ENCODE results near the gene KDM3B.
A peak's percentile ranks its signal among the peaks of the same experiment; 100 is the strongest.
"Not testable (repeated sequence)": the region's sequence is repeated elsewhere in the genome, so short reads cannot be mapped to it uniquely, and the experiment has no call there.

KDM3B gene

DNA sequence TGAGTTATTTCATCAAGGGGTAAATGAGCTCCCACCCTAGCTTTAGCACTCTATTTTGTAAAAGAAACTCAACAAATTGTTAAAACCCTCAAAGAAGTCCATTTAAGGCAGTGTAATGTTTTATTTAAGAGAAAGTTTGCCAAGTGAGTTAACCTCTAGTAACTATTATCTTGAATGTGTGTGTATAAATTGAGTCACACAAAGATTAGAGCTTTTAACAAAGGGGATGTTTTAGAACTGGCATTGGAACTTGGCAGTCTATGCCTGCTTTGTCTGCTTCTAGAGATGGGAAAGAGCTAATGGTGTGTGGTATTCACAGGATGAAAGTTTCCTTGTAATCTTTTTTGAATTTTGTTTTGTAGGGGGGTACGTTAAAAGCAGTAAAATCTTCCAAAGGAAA lies 33.2 kb downstream of the KDM3B start:
- intact Hi-C loops (cut with micrococcal nuclease) = no loop called here
- Mint-ChIP-seq H3K27ac (no peak overlapping the region), H3K27me3 (no peaks in the 10 kb centered on the region), H3K36me3 (ENCODE audit: low read depth) (peaks cover 92% of the 10 kb centered on the region), H3K9me3 (no peaks in the 10 kb centered on the region), H3K4me3 (no peak overlapping the region), H3K4me1 (ENCODE audit: low read depth) (peaks cover 19% of the 10 kb centered on the region)

DNA sequence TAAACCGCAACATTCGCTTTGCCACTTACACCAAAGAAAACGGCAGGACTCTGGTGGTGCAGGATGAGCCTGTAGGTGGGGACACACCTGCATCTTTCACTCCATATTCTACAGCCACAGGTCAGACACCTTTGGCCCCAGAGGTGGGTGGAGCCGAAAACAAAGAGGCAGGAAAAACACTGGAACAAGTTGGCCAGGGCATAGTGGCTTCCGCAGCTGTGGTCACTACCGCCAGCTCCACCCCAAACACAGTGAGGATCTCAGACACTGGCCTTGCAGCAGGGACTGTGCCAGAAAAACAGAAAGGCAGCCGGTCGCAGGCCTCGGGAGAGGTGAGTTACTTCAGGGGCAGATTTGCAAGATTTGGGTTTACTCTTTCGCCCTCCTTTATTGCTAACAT lies 33.8 kb downstream of the KDM3B start:
- Mint-ChIP-seq H3K9me3 (no peaks in the 10 kb centered on the region), H3K4me3 (no peak overlapping the region), H3K27me3 (no peaks in the 10 kb centered on the region), H3K27ac (peak overlapping the region; percentile 10), H3K4me1 (ENCODE audit: low read depth) (peaks cover 19% of the 10 kb centered on the region), H3K36me3 (ENCODE audit: low read depth) (peaks cover 92% of the 10 kb centered on the region)
- intact Hi-C loops (cut with micrococcal nuclease) = no loop called here

DNA sequence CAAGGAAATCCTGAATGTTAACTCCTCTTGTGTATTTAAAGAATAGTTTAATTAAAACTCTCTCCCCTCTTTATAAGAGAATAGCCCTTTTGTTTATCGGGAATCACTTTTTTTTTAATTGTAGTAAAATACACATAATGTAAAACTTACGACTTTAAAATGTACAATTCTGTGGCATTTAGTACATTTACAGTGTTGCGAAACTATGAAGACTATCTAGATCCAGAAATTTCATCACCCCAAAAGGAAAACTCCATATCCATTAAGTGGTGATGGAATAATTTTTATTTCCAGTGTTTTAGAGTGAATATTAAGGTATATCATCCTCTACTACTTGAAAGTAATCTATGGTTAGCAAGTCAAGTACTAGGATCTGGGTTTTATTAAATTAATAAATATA lies 36.8 kb downstream of the KDM3B start:
- Mint-ChIP-seq H3K9me3 (no peaks in the 10 kb centered on the region), H3K4me3 (no peak overlapping the region), H3K27ac (no peak overlapping the region), H3K27me3 (no peaks in the 10 kb centered on the region), H3K4me1 (ENCODE audit: low read depth) (peaks cover 19% of the 10 kb centered on the region), H3K36me3 (ENCODE audit: low read depth) (peaks cover 92% of the 10 kb centered on the region)
- intact Hi-C loops (cut with micrococcal nuclease) = no loop called here

DNA sequence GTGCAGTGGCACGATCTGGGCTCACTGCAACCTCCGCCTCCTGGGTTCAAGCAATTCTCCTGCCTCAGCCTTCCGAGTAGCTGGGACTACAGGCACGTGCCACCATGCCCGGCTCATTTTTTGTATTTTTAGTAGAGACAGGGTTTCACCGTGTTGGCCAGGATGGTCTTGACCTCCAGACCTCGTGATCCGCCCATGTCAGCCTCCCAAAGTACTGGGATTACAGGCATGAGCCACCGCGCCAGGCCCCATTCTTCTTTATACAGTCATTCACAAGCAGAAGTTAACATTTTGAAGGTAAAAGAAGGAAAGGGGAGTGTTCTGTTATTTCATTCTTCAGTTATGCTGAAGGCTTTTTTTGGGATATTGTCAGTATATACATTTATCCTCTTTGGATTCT lies 37.4 kb downstream of the KDM3B start:
- H3K9me3 Mint-ChIP-seq; H3K27me3 Mint-ChIP-seq; H3K4me3 Mint-ChIP-seq; H3K27ac Mint-ChIP-seq; intact Hi-C loops (cut with micrococcal nuclease): not testable (repeated sequence)
- peaks cover 92% of the 10 kb centered on the region for H3K36me3 Mint-ChIP-seq (ENCODE audit: low read depth)
- peaks cover 19% of the 10 kb centered on the region for H3K4me1 Mint-ChIP-seq (ENCODE audit: low read depth)

DNA sequence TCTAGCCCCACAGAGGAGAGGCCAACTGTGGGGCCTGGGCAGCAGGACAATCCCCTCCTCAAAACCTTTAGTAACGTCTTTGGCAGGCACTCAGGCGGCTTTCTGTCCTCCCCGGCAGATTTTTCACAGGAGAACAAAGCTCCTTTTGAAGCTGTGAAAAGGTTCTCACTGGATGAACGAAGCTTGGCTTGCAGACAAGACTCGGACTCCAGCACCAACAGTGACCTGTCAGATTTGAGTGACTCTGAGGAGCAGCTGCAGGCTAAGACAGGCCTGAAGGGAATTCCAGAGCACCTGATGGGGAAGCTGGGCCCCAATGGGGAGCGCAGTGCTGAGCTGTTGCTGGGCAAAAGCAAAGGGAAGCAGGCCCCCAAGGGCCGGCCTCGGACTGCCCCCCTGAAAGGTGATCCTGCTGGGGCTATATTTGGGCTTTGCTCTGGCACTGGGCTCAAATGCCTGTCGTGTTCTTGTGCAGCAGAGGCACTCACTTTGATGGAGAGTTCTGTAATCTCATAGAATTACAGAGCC lies 39.4 kb downstream of the KDM3B start:
- H3K27me3 Mint-ChIP-seq = no peaks in the 10 kb centered on the region
- intact Hi-C loops (cut with micrococcal nuclease) = no loop called here
- H3K9me3 Mint-ChIP-seq = no peaks in the 10 kb centered on the region
- peaks cover 92% of the 10 kb centered on the region for H3K36me3 Mint-ChIP-seq (ENCODE audit: low read depth)
- H3K4me3 Mint-ChIP-seq = no peak overlapping the region
- H3K4me1 Mint-ChIP-seq (ENCODE audit: low read depth) = peaks cover 8% of the 10 kb centered on the region
- H3K27ac Mint-ChIP-seq = no peak overlapping the region

DNA sequence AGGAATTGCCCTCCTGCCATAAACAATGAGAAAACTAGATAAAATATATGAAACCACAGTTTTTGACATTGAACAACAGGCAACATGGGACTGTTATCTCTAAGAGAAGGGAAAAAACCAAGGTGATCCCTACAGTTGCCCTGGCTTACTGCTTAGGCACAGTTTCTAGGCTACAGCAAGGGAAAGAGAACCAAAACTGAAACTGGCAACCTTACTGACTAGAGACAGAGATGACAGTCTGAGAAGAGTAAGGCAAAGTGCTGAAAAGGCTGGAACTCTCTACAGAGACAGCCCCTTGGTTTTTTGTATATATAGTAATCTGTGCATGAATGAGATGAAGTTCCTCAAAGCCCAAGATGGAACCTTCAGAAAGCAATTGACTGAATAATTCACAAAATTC lies 50.2 kb downstream of the KDM3B start:
- Mint-ChIP-seq H3K4me3 (no peak overlapping the region), H3K27ac (no peak overlapping the region), H3K4me1 (ENCODE audit: low read depth) (no peaks in the 10 kb centered on the region), H3K27me3 (no peaks in the 10 kb centered on the region), H3K36me3 (ENCODE audit: low read depth) (peaks cover 99% of the 10 kb centered on the region), H3K9me3 (no peaks in the 10 kb centered on the region)
- intact Hi-C loops (cut with micrococcal nuclease) = no loop called here

DNA sequence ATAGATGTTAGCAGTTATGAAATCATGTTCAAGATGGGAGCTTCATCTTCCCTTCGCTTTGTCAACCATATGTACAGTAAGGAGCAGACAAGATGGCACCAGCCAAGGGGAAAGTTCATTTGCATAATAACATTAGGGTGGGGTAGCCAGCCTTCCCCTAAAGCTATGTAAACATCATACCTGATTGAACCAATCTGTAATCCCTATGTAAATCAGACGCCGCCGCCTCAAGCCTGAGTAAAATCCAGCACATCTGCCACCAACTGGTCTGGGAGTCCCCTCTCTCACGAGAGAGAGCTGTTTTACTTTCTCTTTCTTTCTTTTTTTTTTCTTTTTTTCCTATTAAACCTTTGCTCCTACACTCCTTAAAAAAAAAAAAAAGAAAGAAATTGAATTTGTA lies 55.5 kb downstream of the KDM3B start:
- H3K27me3 Mint-ChIP-seq = no peaks in the 10 kb centered on the region
- no peak overlapping the region for H3K27ac Mint-ChIP-seq
- H3K4me1 Mint-ChIP-seq (ENCODE audit: low read depth) = no peaks in the 10 kb centered on the region
- H3K9me3 Mint-ChIP-seq = peaks cover 10% of the 10 kb centered on the region
- no peak overlapping the region for H3K4me3 Mint-ChIP-seq
- peaks cover 95% of the 10 kb centered on the region for H3K36me3 Mint-ChIP-seq (ENCODE audit: low read depth)
- intact Hi-C loops (cut with micrococcal nuclease) = no loop called here

DNA sequence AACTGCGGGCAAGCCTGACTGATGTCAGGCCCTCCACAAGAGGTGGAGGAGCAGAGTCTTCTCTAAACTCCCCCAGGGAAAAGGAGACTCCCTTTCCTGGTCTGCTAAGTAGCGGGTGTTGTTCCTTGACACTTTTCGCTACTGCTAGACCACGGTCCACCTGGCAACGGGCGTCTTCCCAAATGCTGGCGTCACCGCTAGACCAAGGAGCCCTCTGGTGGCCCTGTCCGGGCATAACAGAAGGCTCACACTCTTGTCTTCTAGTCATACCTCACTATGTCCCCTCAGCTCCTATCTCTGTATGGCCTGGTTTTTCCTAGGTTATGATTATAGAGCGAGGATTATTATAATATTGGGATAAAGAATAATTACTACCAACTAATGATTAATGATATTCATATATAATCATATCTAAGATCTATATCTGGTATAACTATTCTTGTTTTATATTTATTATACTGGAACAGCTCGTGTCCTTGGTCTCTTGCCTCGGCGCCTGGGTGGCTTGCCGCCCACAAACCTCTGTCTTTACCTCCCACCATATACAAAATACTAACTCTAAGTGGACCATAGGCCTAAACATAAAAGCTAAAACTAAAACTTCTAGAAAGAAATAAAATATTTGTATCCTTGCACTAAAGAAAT lies 58.6 kb downstream of the KDM3B start:
- not testable (repeated sequence) for H3K9me3 Mint-ChIP-seq; H3K4me3 Mint-ChIP-seq; H3K27ac Mint-ChIP-seq; H3K4me1 Mint-ChIP-seq (ENCODE audit: low read depth); H3K27me3 Mint-ChIP-seq
- intact Hi-C loops (cut with micrococcal nuclease) = loop anchor here (2.0 kb wide), 1 partner anchor 188 kb away; no protein-coding TSS in a partner anchor
- H3K36me3 Mint-ChIP-seq (ENCODE audit: low read depth) = peaks cover 95% of the 10 kb centered on the region

DNA sequence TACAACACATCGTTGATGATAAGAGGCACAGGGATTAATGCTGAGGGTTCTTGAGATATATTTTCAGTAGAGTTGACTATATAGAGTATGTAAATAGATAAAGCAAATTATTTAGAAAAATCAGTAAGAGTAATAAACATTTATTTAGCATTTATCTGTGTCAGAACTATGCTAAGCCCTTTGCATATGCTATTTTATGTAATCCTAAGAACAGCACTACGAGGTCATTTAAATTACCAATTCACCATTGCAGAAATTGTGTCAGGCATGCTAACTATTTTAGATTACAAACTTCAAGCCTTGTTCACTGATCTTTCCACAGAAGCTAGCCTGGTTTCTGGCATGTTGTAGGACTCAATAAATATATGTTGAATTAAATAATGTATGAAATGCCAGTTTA lies 66.0 kb downstream of the KDM3B start:
- H3K4me1 Mint-ChIP-seq (ENCODE audit: low read depth) = no peaks in the 10 kb centered on the region
- intact Hi-C loops (cut with micrococcal nuclease) = no loop called here
- no peaks in the 10 kb centered on the region for H3K27me3 Mint-ChIP-seq
- H3K9me3 Mint-ChIP-seq = no peaks in the 10 kb centered on the region
- H3K27ac Mint-ChIP-seq = no peak overlapping the region
- peaks cover 100% of the 10 kb centered on the region for H3K36me3 Mint-ChIP-seq (ENCODE audit: low read depth)
- no peak overlapping the region for H3K4me3 Mint-ChIP-seq

DNA sequence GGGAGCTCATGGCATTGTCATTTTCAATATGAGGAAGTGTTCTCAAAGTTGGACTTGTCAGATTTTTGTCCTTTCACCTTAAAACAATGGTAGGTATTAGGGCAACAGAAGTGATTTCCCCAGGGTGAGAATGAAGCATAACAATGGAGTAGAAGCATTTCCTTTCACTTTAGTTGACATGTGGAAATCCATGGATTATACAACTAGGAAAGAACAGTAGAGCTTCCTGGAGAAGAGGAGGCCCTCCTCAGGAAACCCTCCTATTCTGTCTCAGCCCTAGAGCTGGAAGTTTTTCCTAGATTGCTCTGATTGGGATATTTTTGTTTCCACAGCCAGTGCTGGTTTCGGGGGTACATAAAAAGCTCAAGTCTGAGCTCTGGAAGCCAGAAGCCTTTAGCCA lies 72.6 kb downstream of the KDM3B start:
- Mint-ChIP-seq H3K27me3 (no peaks in the 10 kb centered on the region), H3K27ac (no peak overlapping the region), H3K36me3 (ENCODE audit: low read depth) (peaks cover 100% of the 10 kb centered on the region), H3K4me1 (ENCODE audit: low read depth) (no peaks in the 10 kb centered on the region), H3K9me3 (no peaks in the 10 kb centered on the region), H3K4me3 (no peak overlapping the region)
- intact Hi-C loops (cut with micrococcal nuclease) = no loop called here

DNA sequence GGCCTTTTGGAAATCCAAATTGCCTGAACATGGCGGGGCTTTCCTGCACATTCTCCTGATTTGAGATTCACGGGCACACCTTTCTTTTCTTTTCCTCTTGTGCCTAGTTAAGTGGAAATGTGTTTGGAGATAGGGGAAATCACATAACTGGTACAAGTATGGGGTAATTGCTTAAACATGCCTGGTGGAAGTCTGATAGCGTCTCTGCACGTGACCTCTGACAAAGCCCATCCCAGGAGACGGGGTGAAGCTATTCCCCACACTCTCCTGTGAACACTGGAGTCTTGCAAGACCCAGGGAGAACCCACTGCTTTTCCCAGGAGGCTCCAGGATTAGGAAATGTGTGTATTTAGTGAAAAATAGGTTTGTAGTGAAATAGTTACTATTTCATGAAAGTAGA lies 83.5 kb downstream of the KDM3B start:
- H3K36me3 Mint-ChIP-seq (ENCODE audit: low read depth) = peaks cover 68% of the 10 kb centered on the region

DNA sequence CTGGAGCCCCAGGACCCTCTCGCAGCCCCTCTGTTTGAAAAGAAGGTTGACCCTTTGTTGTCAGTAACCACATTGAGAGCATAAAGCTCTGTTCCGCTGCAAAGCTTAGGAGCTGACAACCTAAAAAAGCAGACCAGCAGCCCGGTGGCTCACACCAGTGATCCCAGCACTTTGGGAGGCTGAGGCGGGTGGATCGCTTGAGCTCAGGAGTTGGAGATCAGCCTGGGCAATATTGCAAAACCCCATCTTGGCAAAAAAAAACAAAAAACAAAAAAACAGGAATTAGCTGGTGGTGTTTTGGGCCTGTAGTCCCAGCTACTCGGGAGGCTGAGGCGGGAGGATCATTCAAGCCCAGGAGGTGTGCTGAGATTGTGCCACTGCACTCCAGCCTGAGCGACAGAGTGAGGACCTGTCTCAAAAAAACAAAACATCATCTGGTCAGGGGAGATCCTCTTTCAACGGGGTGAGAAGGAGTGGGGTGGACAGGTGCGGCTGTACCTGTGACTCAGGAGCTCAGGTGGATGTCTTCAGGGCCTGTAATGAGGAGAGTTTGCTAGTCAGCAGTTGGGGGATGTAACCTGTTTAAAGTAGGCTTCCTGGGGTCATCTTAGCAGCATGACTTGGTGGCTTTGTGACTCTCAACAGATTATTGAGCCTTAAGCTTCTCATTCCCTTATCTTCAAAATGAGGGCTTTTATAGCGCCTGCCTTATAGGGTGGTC lies 85.7 kb downstream of the KDM3B start:
- peaks cover 36% of the 10 kb centered on the region for H3K27me3 Mint-ChIP-seq
- H3K4me1 Mint-ChIP-seq (ENCODE audit: low read depth) = peaks cover 27% of the 10 kb centered on the region
- peaks cover 46% of the 10 kb centered on the region for H3K36me3 Mint-ChIP-seq (ENCODE audit: low read depth)
- peak overlapping the region; percentile 71 for H3K4me3 Mint-ChIP-seq
- H3K9me3 Mint-ChIP-seq = no peaks in the 10 kb centered on the region
- H3K27ac Mint-ChIP-seq = peak overlapping the region; percentile 36
- intact Hi-C loops (cut with micrococcal nuclease) = no loop called here

More for the DNA sequence above, 83.5 kb downstream of the KDM3B start:
- Mint-ChIP-seq H3K27ac (no peak overlapping the region), H3K4me3 (no peak overlapping the region), H3K9me3 (no peaks in the 10 kb centered on the region), H3K4me1 (ENCODE audit: low read depth) (peaks cover 27% of the 10 kb centered on the region), H3K27me3 (peaks cover 36% of the 10 kb centered on the region)
- intact Hi-C loops (cut with micrococcal nuclease) = no loop called here

DNA sequence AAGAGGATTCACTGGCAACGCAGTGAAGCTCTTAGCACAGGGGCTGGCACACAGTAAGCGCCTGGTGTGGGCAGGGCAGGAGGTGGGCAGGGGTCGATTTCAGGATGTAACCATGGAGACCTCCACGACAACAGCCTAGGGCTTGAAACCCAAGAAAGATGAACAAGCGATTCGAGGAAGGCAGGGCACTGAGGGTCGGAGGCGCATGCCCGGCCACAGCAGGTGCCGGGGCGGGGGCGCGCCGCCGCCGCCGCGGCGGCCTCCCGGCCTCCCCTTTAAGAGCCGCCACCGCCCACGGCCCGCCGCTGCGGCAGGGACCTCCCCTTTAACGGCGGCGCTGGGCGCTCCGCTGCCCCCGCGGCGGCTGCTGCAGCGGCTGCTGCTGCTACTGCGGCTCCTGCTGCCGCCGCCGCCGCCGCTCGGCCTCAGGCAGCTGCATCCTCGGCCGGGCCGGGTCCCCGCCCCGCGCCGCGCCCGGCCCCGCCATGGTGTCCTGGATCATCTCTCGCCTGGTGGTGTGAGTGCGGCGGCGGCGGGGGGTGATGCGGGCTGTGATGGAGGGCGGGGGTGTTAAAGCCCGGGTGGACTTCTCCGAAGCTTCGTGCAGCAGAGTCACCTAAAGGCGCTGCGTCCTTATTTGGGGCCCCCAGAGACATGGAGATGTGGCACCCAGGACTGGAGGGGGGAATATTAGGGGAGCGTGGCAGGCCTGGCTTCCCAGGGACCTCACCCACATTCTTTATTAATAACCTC lies 86.4 kb downstream of the KDM3B start, which contains the start of gene REEP2:
Gene REEP2 (plus strand): TSS at position 334 of the 753 bp plus-strand sequence. CDS start 152 bp downstream, at position 486.
- no peaks in the 10 kb centered on the region for H3K9me3 Mint-ChIP-seq
- peak within 1 kb of the TSS; percentile 71 for H3K4me3 Mint-ChIP-seq
- intact Hi-C loops (cut with micrococcal nuclease) = no loop called here
- peaks cover 27% of the 10 kb centered on the region for H3K4me1 Mint-ChIP-seq (ENCODE audit: low read depth)
- peak within 1 kb of the TSS; percentile 36 for H3K27ac Mint-ChIP-seq
- H3K27me3 Mint-ChIP-seq = peaks cover 36% of the 10 kb centered on the region
- peaks cover 39% of the 10 kb centered on the region for H3K36me3 Mint-ChIP-seq (ENCODE audit: low read depth)
